Panc1 (cell line): Measurements from ENCODE around the gene MAFG.

Source experiments
- CTCF ChIP-seq: fragments of 450-650 bp; IDR thresholded peaks from 2 replicates; pipeline ENCODE4 v1.5.1; 2017; ENCODE audit warnings: mild to moderate bottlenecking
- POLR2AphosphoS5 ChIP-seq: IDR thresholded peaks from 2 replicates; pipeline ENCODE4 v1.6.1; 2012; ENCODE audit warnings: mild to moderate bottlenecking, low read depth, low read length, moderate library complexity
- REST ChIP-seq, 2 experiments: IDR thresholded peaks; 2 replicates each; pipeline ENCODE4 v1.6.1; 2011 to 2012; ENCODE audit warnings: low read depth in 2 of 2, control low read depth in 1 of 2, low read length in 1 of 2, mild to moderate bottlenecking in 1 of 2, moderate library complexity in 1 of 2; ENCODE audit not compliant: insufficient read depth in 1 of 2
- SIN3A ChIP-seq: IDR thresholded peaks from 2 replicates; pipeline ENCODE4 v1.6.1; 2012; ENCODE audit warnings: low read depth, mild to moderate bottlenecking, low read length, moderate library complexity, borderline replicate concordance; ENCODE audit not compliant: insufficient read depth
- TCF7L2 ChIP-seq: IDR thresholded peaks from 2 replicates; pipeline ENCODE4 v1.6.1; 2011; ENCODE audit warnings: mild to moderate bottlenecking, low read depth, low read length, inconsistent platforms

- TF ChIP-seq CTCF, result no peak
- TF ChIP-seq TCF7L2, result no peak
- no peak for TF ChIP-seq POLR2AphosphoS5
- peak; percentile 97 for TF ChIP-seq REST (IDR thresholded peaks at IDR 0.05; ENCODE audit: insufficient read depth in 1 of 2, low read depth in 2 of 2, low read length in 1 of 2)
- no peak for TF ChIP-seq SIN3A
These were observed 2.9 kb upstream of the MAFG start for GRCh38 chr17:81930142-81931125.
